Neural cell (in vitro differentiated cells): Measurements from ENCODE around the gene NR5A2. TPM values are rescaled to one million over a fixed set of nuclear protein-coding genes. Genes with fewer than 3 reads are reported as not detected.

ENCODE experiments used
- H2AFZ ChIP-seq: fragments of 200-600, 300-800 bp; sonication (generic), shearing (Covaris generic); 2 replicates; pipeline ENCODE4 v1.6.0; 2014; ENCODE audit warnings: low read depth, mild to moderate bottlenecking, antibody characterized with exemption, low read length, moderate library complexity
- H3F3A ChIP-seq: fragments of 200-600 bp; shearing (Covaris generic); 2 replicates; pipeline ENCODE4 v1.6.1; 2016; ENCODE audit warnings: mild to moderate bottlenecking, moderate library complexity, mixed read lengths, antibody characterized with exemption, low read length; ENCODE audit not compliant: insufficient read depth, poor library complexity, severe bottlenecking
- H3K27ac ChIP-seq: fragments of 200-600, 300-800 bp; sonication (generic), shearing (Covaris generic); 2 replicates; pipeline ENCODE4 v1.5.1; 2014; ENCODE audit warnings: mild to moderate bottlenecking, low read length, moderate library complexity
- H3K27me3 ChIP-seq: fragments of 300-800, 200-600 bp; sonication (generic), shearing (Covaris generic); 2 replicates; pipeline ENCODE4 v1.6.0; 2014; ENCODE audit warnings: mild to moderate bottlenecking, low read depth, low read length, moderate library complexity; ENCODE audit not compliant: insufficient read depth
- H3K36me3 ChIP-seq: fragments of 300-800, 200-600 bp; sonication (generic), shearing (Covaris generic); 2 replicates; pipeline ENCODE4 v1.5.1; 2014; ENCODE audit warnings: mild to moderate bottlenecking, antibody characterized with exemption, low read length, moderate library complexity; ENCODE audit not compliant: insufficient read depth
- H3K4me2 ChIP-seq: fragments of 300-800, 200-600 bp; sonication (generic), shearing (Covaris generic); 2 replicates; pipeline ENCODE4 v1.6.0; 2014; ENCODE audit warnings: mild to moderate bottlenecking, low read length
- H3K4me3 ChIP-seq: fragments of 300-800, 200-600 bp; sonication (generic), shearing (Covaris generic); 2 replicates; pipeline ENCODE4 v1.5.1; 2014; ENCODE audit warnings: mild to moderate bottlenecking, low read length, moderate library complexity
- H3K79me2 ChIP-seq: fragments of 200-600 bp; shearing (Covaris generic); replicated peaks from 2 replicates; pipeline ENCODE4 v1.6.0; 2014; ENCODE audit warnings: mild to moderate bottlenecking, low read length, moderate library complexity; ENCODE audit not compliant: insufficient read depth
- H3K9ac ChIP-seq: fragments of 300-800, 200-600 bp; sonication (generic), shearing (Covaris generic); 2 replicates; pipeline ENCODE4 v1.6.1; 2016; ENCODE audit warnings: mild to moderate bottlenecking, low read length, mixed read lengths
- H3K9me2 ChIP-seq: fragments of 200-600 bp; shearing (Covaris generic); 2 replicates; pipeline ENCODE4 v1.6.1; 2016; ENCODE audit warnings: mild to moderate bottlenecking, low read length, mixed read lengths; ENCODE audit not compliant: insufficient read depth
- H3K9me3 ChIP-seq: fragments of 200-600, 300-800 bp; sonication (generic), shearing (Covaris generic); 2 replicates; pipeline ENCODE4 v1.6.1; 2016; ENCODE audit warnings: mild to moderate bottlenecking, mixed run types, low read length, moderate library complexity, mixed read lengths
- H4K20me1 ChIP-seq: fragments of 200-600 bp; shearing (Covaris generic); 2 replicates; pipeline ENCODE4 v1.6.1; 2016; ENCODE audit warnings: mild to moderate bottlenecking, mixed run types; ENCODE audit not compliant: insufficient read depth
- CTCF ChIP-seq: fragments of 450-650 bp; IDR thresholded peaks from 2 replicates; pipeline ENCODE4 v1.5.1; 2014; ENCODE audit warnings: antibody characterized with exemption, mild to moderate bottlenecking, moderate library complexity; ENCODE audit not compliant: poor library complexity, severe bottlenecking
- EP300 ChIP-seq: fragments of 450-650 bp; conservative IDR thresholded peaks from 2 replicates; pipeline ENCODE4 v1.6.1; 2014; ENCODE audit warnings: antibody characterized with exemption, mild to moderate bottlenecking, moderate library complexity; ENCODE audit not compliant: poor library complexity, severe bottlenecking
- EZH2 ChIP-seq: fragments of 200-600, 300-800 bp; shearing (Covaris generic), sonication (generic); IDR thresholded peaks from 2 replicates; pipeline ENCODE4 v1.6.1; 2014; ENCODE audit warnings: antibody characterized with exemption, low read length, borderline replicate concordance, mild to moderate bottlenecking; ENCODE audit not compliant: insufficient read depth, poor library complexity, severe bottlenecking
- MXI1 ChIP-seq: fragments of 450-650 bp; conservative IDR thresholded peaks from 2 replicates; pipeline ENCODE4 v1.6.1; 2014; ENCODE audit warnings: antibody characterized with exemption, mild to moderate bottlenecking; ENCODE audit not compliant: poor library complexity, severe bottlenecking
- POLR2AphosphoS5 ChIP-seq: IDR thresholded peaks from 2 replicates; pipeline ENCODE4 v1.6.1; 2012
- RAD21 ChIP-seq: fragments of 450-650 bp; conservative IDR thresholded peaks from 2 replicates; pipeline ENCODE4 v1.6.1; 2014; ENCODE audit warnings: antibody characterized with exemption, mild to moderate bottlenecking, moderate library complexity
- SMC3 ChIP-seq: fragments of 450-650 bp; conservative IDR thresholded peaks from 2 replicates; pipeline ENCODE4 v1.6.1; 2014; ENCODE audit warnings: antibody characterized with exemption, mild to moderate bottlenecking, moderate library complexity; ENCODE audit not compliant: poor library complexity
- TAF1 ChIP-seq: IDR thresholded peaks from 2 replicates; pipeline ENCODE4 v1.6.1; 2012; ENCODE audit warnings: low read depth
- polyA plus RNA-seq: library from polyadenylated mRNA; depleted of rRNA; stranded (reverse); fragments of >200 nt; gene quantifications from 2 replicates; pipeline ENCODE4 v1.2.3, GENCODE V29; 2014
- TF ChIP-seq, protein P1 (sequence below): IDR thresholded peaks from 2 replicates; pipeline ENCODE4 v1.6.1; 2012; ENCODE audit warnings: borderline replicate concordance

Gene NR5A2
- polyA plus RNA-seq, 1 donor from 2014 or later: not detected

DNA sequence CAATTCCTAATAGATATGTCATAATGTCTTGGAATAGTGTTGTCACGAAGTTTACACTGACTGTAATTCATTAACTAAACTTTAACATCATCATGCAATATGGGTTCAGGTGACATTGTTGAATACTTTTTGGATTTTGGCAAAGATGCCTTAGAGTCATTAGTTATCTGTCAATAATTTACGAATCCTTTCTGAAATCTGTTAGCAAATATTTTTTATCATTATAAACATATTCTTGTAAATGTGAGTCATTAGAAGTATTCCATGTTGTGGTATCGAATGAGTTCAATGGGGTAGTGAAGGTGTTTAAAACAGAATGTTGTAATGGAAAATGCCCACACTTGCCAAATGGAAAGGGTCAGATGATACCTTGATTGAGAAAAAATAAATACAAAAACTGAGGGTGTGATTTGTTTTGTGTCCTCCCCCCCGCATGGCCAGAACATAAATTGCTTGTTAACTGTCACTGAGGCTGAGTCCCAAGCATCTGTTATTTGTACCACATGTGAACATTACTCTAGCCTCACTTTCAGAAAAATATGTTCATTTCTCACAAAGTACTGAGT is 5.2 kb upstream of the NR5A2 start:
- no peaks in the 10 kb centered on the region for H3K36me3 ChIP-seq
- no peaks in the 10 kb centered on the region for H4K20me1 ChIP-seq
- H3F3A ChIP-seq: no peaks in the 10 kb centered on the region
- H3K9me3 ChIP-seq: no peaks in the 10 kb centered on the region
- H3K4me2 ChIP-seq: no peak overlapping the region
- H3K9ac ChIP-seq: no peak overlapping the region
- H3K27me3 ChIP-seq: peaks cover 5% of the 10 kb centered on the region
- H3K9me2 ChIP-seq: no peaks in the 10 kb centered on the region
- TF ChIP-seq TAF1 (no peak), EZH2 (no peak), SMC3 (no peak), POLR2AphosphoS5 (no peak), CTCF (no peak), RAD21 (no peak), EP300 (no peak)
- no peak overlapping the region for H3K4me3 ChIP-seq
- H3K79me2 ChIP-seq: no peaks in the 10 kb centered on the region
- H3K27ac ChIP-seq: no peak overlapping the region
- no peak overlapping the region for H2AFZ ChIP-seq

DNA sequence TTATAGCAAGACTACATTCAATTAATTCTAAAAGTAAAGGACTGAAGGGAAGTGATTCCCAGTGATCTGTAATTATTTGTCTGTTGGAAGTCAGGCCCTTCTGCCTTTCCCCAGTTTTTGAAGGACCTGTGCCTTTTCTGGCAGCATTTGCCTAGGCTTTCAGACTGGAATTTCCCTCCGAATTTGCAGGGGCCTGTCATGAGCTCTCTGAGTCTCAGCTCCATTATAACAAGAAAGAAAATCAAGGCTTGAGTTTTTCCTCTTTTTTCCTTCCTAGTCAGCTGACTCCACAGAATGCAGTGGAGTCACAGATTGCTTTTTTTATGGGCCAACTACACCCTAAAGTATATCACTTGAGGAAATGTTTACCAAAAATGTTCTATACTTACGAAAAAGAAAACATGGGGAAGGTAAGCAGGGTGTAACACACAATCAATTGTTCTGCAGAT is 1.1 kb downstream of the NR5A2 start:
- H3K4me3 ChIP-seq: peak overlapping the region; percentile 66
- no peaks in the 10 kb centered on the region for H3F3A ChIP-seq
- H3K36me3 ChIP-seq: no peaks in the 10 kb centered on the region
- H3K9me2 ChIP-seq: no peaks in the 10 kb centered on the region
- H3K9ac ChIP-seq: no peak overlapping the region
- no peak overlapping the region for H3K27ac ChIP-seq
- H3K9me3 ChIP-seq: no peaks in the 10 kb centered on the region
- peaks cover 67% of the 10 kb centered on the region for H3K27me3 ChIP-seq
- H3K79me2 ChIP-seq: no peaks in the 10 kb centered on the region
- H2AFZ ChIP-seq: no peak overlapping the region
- TF ChIP-seq SMC3: no peak
- no peak for TF ChIP-seq MXI1
- TF ChIP-seq, protein P1, sequence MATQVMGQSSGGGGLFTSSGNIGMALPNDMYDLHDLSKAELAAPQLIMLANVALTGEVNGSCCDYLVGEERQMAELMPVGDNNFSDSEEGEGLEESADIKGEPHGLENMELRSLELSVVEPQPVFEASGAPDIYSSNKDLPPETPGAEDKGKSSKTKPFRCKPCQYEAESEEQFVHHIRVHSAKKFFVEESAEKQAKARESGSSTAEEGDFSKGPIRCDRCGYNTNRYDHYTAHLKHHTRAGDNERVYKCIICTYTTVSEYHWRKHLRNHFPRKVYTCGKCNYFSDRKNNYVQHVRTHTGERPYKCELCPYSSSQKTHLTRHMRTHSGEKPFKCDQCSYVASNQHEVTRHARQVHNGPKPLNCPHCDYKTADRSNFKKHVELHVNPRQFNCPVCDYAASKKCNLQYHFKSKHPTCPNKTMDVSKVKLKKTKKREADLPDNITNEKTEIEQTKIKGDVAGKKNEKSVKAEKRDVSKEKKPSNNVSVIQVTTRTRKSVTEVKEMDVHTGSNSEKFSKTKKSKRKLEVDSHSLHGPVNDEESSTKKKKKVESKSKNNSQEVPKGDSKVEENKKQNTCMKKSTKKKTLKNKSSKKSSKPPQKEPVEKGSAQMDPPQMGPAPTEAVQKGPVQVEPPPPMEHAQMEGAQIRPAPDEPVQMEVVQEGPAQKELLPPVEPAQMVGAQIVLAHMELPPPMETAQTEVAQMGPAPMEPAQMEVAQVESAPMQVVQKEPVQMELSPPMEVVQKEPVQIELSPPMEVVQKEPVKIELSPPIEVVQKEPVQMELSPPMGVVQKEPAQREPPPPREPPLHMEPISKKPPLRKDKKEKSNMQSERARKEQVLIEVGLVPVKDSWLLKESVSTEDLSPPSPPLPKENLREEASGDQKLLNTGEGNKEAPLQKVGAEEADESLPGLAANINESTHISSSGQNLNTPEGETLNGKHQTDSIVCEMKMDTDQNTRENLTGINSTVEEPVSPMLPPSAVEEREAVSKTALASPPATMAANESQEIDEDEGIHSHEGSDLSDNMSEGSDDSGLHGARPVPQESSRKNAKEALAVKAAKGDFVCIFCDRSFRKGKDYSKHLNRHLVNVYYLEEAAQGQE: no peak
- TF ChIP-seq EP300: no peak
- no peak for TF ChIP-seq POLR2AphosphoS5
- TF ChIP-seq CTCF: no peak
- no peak for TF ChIP-seq EZH2
- no peak for TF ChIP-seq RAD21
- peak overlapping the region; percentile 76 for H3K4me2 ChIP-seq
- H4K20me1 ChIP-seq: no peaks in the 10 kb centered on the region
